KMS-11 (cell line): ENCODE results near the gene ELMO1.

Experiments used
- H2AFZ ChIP-seq: fragments of 200-600 bp; sonication (generic); 2 replicates; pipeline ENCODE4 v1.6.1; 2016; ENCODE audit warnings: antibody characterized with exemption, mixed run types, low read depth
- H3K27ac ChIP-seq: fragments of 200-600 bp; sonication (generic); 2 replicates; pipeline ENCODE4 v1.6.1; 2016; ENCODE audit warnings: mild to moderate bottlenecking, mixed run types
- H3K27me3 ChIP-seq: fragments of 200-600 bp; sonication (generic); 2 replicates; pipeline ENCODE4 v1.6.1; 2017; ENCODE audit warnings: mild to moderate bottlenecking, low read depth, mixed run types, moderate library complexity; ENCODE audit not compliant: insufficient read depth
- H3K36me3 ChIP-seq: fragments of 200-600 bp; sonication (generic); 2 replicates; pipeline ENCODE4 v1.6.1; 2017; ENCODE audit warnings: mild to moderate bottlenecking, mixed run types; ENCODE audit not compliant: insufficient read depth
- H3K4me1 ChIP-seq: fragments of 200-600 bp; sonication (generic); 2 replicates; pipeline ENCODE4 v1.6.1; 2016; ENCODE audit warnings: mild to moderate bottlenecking, low read depth, mixed run types; ENCODE audit not compliant: poor library complexity, severe bottlenecking
- H3K4me2 ChIP-seq: fragments of 200-600 bp; sonication (generic); 2 replicates; pipeline ENCODE4 v1.7.0; 2016; ENCODE audit warnings: mild to moderate bottlenecking, mixed run types
- H3K4me3 ChIP-seq: fragments of 200-600 bp; sonication (generic); IDR thresholded peaks from 2 replicates; pipeline ENCODE4 v1.6.1; 2017; ENCODE audit warnings: low read depth, low read length, mixed read lengths; ENCODE audit not compliant: insufficient read depth
- H3K79me2 ChIP-seq: fragments of 200-600 bp; sonication (generic); 2 replicates; pipeline ENCODE4 v1.6.1; 2016; ENCODE audit warnings: low read depth, mixed run types; ENCODE audit not compliant: insufficient read depth
- H3K9ac ChIP-seq: fragments of 200-600 bp; sonication (generic); 2 replicates; pipeline ENCODE4 v1.6.1; 2016; ENCODE audit warnings: mild to moderate bottlenecking, mixed run types
- H4K20me1 ChIP-seq: fragments of 200-600 bp; sonication (generic); 2 replicates; pipeline ENCODE4 v1.6.1; 2016; ENCODE audit warnings: mild to moderate bottlenecking, mixed run types; ENCODE audit not compliant: insufficient read depth
- CTCF ChIP-seq: fragments of 200-600 bp; sonication (generic); conservative IDR thresholded peaks from 2 replicates; pipeline ENCODE4 v1.6.1; 2017; ENCODE audit warnings: low read depth, mild to moderate bottlenecking, antibody characterized with exemption, low read length, moderate library complexity, mixed read lengths

ELMO1 gene

DNA sequence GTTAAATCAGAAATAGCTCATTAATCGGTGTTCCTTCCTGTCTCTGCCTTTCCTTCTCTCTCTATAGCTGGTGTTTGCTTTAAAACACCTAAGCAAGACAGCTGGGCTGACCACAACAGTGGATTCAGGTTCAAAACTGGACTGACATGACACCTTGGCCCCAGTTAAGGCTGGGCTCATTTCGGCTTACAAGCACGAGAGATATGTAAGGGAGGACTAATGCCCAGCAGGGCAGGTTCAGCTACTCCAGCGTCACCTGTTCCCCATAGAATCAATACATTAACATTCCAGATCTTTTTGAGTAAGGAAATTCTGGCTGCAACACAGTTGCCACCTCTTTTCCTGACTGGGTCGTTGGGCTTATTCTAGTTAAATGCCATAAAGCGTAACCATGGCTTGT, 401.4 kb downstream of the ELMO1 start:
- TF ChIP-seq CTCF = no peak
- Histone ChIP-seq H4K20me1 (peaks cover 9% of the 10 kb centered on the region; the same call in 1 of the 2 replicates), H3K4me3 (no peak overlapping the region), H3K9ac (no peak overlapping the region), H3K4me1 (no peaks in the 10 kb centered on the region), H3K27me3 (no peaks in the 10 kb centered on the region), H2AFZ (no peak overlapping the region), H3K79me2 (no peaks in the 10 kb centered on the region), H3K36me3 (no peaks in the 10 kb centered on the region), H3K4me2 (no peak overlapping the region), H3K27ac (no peak overlapping the region)

DNA sequence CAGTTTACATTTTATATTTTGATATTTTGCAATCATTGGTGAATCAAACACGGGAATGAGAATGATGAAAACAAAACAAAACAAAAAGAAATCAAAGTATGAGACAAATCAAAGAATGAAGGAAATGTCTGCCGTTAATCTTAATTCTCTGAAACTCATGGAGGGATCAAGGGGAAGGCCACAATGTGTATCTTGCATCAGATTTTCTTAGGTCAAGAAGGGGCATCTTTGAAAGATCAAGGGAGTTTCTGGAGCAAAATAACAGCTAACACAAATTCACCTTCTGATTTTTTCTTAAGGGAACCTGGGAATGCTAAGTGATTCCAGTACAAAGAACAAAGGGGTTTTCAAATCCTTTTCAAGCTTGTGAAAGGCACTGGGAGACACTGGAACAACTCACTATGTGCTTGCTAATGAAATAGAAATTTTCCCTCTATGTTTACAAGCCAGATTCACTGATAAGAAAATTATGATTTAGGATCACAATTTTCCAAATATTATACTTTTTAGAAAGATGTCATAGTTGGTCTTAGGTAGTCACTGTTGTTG, 402.1 kb downstream of the ELMO1 start:
- H3K27ac ChIP-seq = no peak overlapping the region
- no peak overlapping the region for H2AFZ ChIP-seq
- H4K20me1 ChIP-seq = peaks cover 3% of the 10 kb centered on the region; the same call in 1 of the 2 replicates
- H3K4me2 ChIP-seq = no peak overlapping the region
- no peaks in the 10 kb centered on the region for H3K4me1 ChIP-seq
- no peaks in the 10 kb centered on the region for H3K79me2 ChIP-seq
- H3K36me3 ChIP-seq = no peaks in the 10 kb centered on the region
- no peak overlapping the region for H3K9ac ChIP-seq
- H3K27me3 ChIP-seq = no peaks in the 10 kb centered on the region
- no peak for TF ChIP-seq CTCF
- H3K4me3 ChIP-seq = no peak overlapping the region

- no peak for TF ChIP-seq CTCF
- Histone ChIP-seq H3K27me3 (no peaks in the 10 kb centered on the region), H3K27ac (no peak overlapping the region), H3K79me2 (no peaks in the 10 kb centered on the region), H3K4me2 (no peak overlapping the region), H3K4me3 (no peak overlapping the region), H3K9ac (no peak overlapping the region), H3K36me3 (no peaks in the 10 kb centered on the region), H3K4me1 (no peaks in the 10 kb centered on the region), H4K20me1 (no peaks in the 10 kb centered on the region), H2AFZ (no peak overlapping the region)
These were observed 402.9 kb downstream of the ELMO1 start for GRCh38 chr7:37045681-37046179.

- H3K4me1 ChIP-seq = no peaks in the 10 kb centered on the region
- no peaks in the 10 kb centered on the region for H3K27me3 ChIP-seq
- H3K36me3 ChIP-seq = no peaks in the 10 kb centered on the region
- no peak overlapping the region for H3K4me2 ChIP-seq
- H3K4me3 ChIP-seq = no peak overlapping the region
- no peaks in the 10 kb centered on the region for H4K20me1 ChIP-seq
- H3K9ac ChIP-seq = no peak overlapping the region
- no peak for TF ChIP-seq CTCF
- H2AFZ ChIP-seq = no peak overlapping the region
- H3K79me2 ChIP-seq = no peaks in the 10 kb centered on the region
- H3K27ac ChIP-seq = no peak overlapping the region
These were observed 407.2 kb downstream of the ELMO1 start for GRCh38 chr7:37041461-37041860.
